Thymus (tissue), 11 donors: ENCODE measurements around the gene TFR2. TPM values are rescaled to one million over a fixed set of nuclear protein-coding genes. Genes with fewer than 3 reads are reported as not detected.
A peak's percentile ranks its signal among the peaks of the same experiment; 100 is the strongest.

ENCODE experiments used
- DNase-seq, 9 donors: peaks; one replicate each; pipeline ENCODE4 v3.0.0-alpha.2; 2013; ENCODE audit warnings: low spot score in 9 of 9, low read depth in 6 of 9, missing footprints in 1 of 9
- H3K27ac ChIP-seq, 2 donors: one replicate each; pipeline ENCODE4 v1.5.1; 2013; ENCODE audit warnings: control low read depth in 1 of 2, low read depth in 1 of 2, low read length in 1 of 2, mild to moderate bottlenecking in 1 of 2, moderate library complexity in 1 of 2
- H3K27me3 ChIP-seq, 2 donors: one replicate each; pipeline ENCODE4 v1.5.1; 2013; ENCODE audit warnings: low read length in 1 of 2; ENCODE audit not compliant: control insufficient read depth in 2 of 2, insufficient read depth in 1 of 2
- H3K36me3 ChIP-seq, 2 donors: one replicate each; pipeline ENCODE4 v1.5.1; 2013; ENCODE audit warnings: low read length in 1 of 2, mild to moderate bottlenecking in 1 of 2, moderate library complexity in 1 of 2; ENCODE audit not compliant: control insufficient read depth in 2 of 2, insufficient read depth in 2 of 2
- H3K4me1 ChIP-seq, 2 donors: one replicate each; pipeline ENCODE4 v1.5.1; 2013; ENCODE audit warnings: low read length in 2 of 2; ENCODE audit not compliant: control insufficient read depth in 2 of 2, insufficient read depth in 2 of 2
- H3K4me3 ChIP-seq, 2 donors: one replicate each; pipeline ENCODE4 v1.5.1; 2013; ENCODE audit warnings: low read length in 2 of 2, control low read depth in 1 of 2, mild to moderate bottlenecking in 1 of 2
- H3K9me3 ChIP-seq, 2 donors: one replicate each; pipeline ENCODE4 v1.5.1; 2013; ENCODE audit warnings: low read length in 1 of 2, mild to moderate bottlenecking in 1 of 2; ENCODE audit not compliant: control insufficient read depth in 2 of 2, insufficient read depth in 1 of 2
- WGBS: extraction: QIAGEN DNeasy Blood & Tissue Kit; methylation state at CpG from one replicate; pipeline ENCODE4 v1.1.7; 2013; 5-methylcytosine and 5-hydroxymethylcytosine counted together
- polyA plus RNA-seq: library from polyadenylated mRNA; stranded (reverse); fragments of 200-250 nt; gene quantifications from one replicate; pipeline ENCODE4 v1.2.3, GENCODE V29; 2013
- total RNA-seq: library from RNA; stranded (reverse); fragments of 120-200 nt; gene quantifications from one replicate; pipeline ENCODE4 v1.2.4, GENCODE V29; 2013
- donor health status: healthy.

The TFR2 gene
- total and polyA plus RNA-seq, 2 donors: 0.80 to 1.0 TPM

GRCh38 chr7:100584683-100585510 lies 56.5 kb downstream of the TFR2 start:
- peaks cover 15 to 44% of the 10 kb centered on the region in 2 donors for H3K4me1 ChIP-seq

GRCh38 chr7:100584054-100584682 lies 57.2 kb downstream of the TFR2 start:
- peak in 2 of 9 donors; percentile 17 to 58 for DNase-seq
- Histone ChIP-seq H3K4me3 (peak overlapping the region; percentile 91 to 99), H3K27ac (peak overlapping the region; percentile 93 to 99)

More at GRCh38 chr7:100584683-100585510, 56.5 kb downstream of the TFR2 start:
- 5% methylated on average over 20 of the region's 20 CpGs for WGBS
- Histone ChIP-seq H3K4me3 (peak overlapping the region; percentile 91 to 99), H3K9me3 (no peaks in the 10 kb centered on the region), H3K27me3 (peaks cover 2 to 16% of the 10 kb centered on the region in 2 donors), H3K27ac (peak overlapping the region; percentile 93 to 99), H3K36me3 (peaks cover 30 to 31% of the 10 kb centered on the region in 2 donors)
- peak in 2 of 9 donors; percentile 24 to 29 for DNase-seq

GRCh38 chr7:100583132-100584053 lies 58.0 kb downstream of the TFR2 start:
- Histone ChIP-seq H3K4me3 (peak overlapping the region; percentile 91 to 99), H3K27me3 (peaks cover 0 to 3% of the 10 kb centered on the region in 2 donors), H3K27ac (peak overlapping the region; percentile 93 to 99), H3K9me3 (no peaks in the 10 kb centered on the region), H3K4me1 (peaks cover 15 to 44% of the 10 kb centered on the region in 2 donors), H3K36me3 (peaks cover 44 to 45% of the 10 kb centered on the region in 2 donors)
- DNase-seq: peak in 5 of 9 donors; percentile 67 to 88 (median 69)
- 7% methylated on average over 23 of the region's 23 CpGs for WGBS

More at GRCh38 chr7:100584054-100584682, 57.2 kb downstream of the TFR2 start:
- Histone ChIP-seq H3K27me3 (peaks cover 0 to 9% of the 10 kb centered on the region in 2 donors), H3K36me3 (peaks cover 36 to 38% of the 10 kb centered on the region in 2 donors), H3K9me3 (no peaks in the 10 kb centered on the region), H3K4me1 (peaks cover 15 to 44% of the 10 kb centered on the region in 2 donors)
- WGBS: 6% methylated on average over 15 of the region's 15 CpGs

- no peaks in the 10 kb centered on the region for H3K27me3 ChIP-seq
- DNase-seq: no peak
- H3K27ac ChIP-seq: peak overlapping the region; percentile 93 to 99
- H3K9me3 ChIP-seq: no peaks in the 10 kb centered on the region
- peak overlapping the region; percentile 91 to 99 for H3K4me3 ChIP-seq
- WGBS: 71% methylated on average over 11 of the region's 11 CpGs
- peaks cover 51 to 53% of the 10 kb centered on the region in 2 donors for H3K36me3 ChIP-seq
- peaks cover 15 to 44% of the 10 kb centered on the region in 2 donors for H3K4me1 ChIP-seq
Measured at GRCh38 chr7:100582650-100583049, 58.7 kb downstream of the TFR2 start.

GRCh38 chr7:100582041-100582579 lies 59.2 kb downstream of the TFR2 start:
- Histone ChIP-seq H3K36me3 (peaks cover 57 to 58% of the 10 kb centered on the region in 2 donors), H3K4me3 (no peak overlapping the region), H3K27ac (peak overlapping the region; percentile 93 to 99), H3K27me3 (no peaks in the 10 kb centered on the region), H3K4me1 (peaks cover 15 to 41% of the 10 kb centered on the region in 2 donors), H3K9me3 (no peaks in the 10 kb centered on the region)
- WGBS: 91% methylated on average over 20 of the region's 20 CpGs
- DNase-seq: no peak

- Histone ChIP-seq H3K4me1 (peaks cover 15 to 36% of the 10 kb centered on the region in 2 donors), H3K27me3 (no peaks in the 10 kb centered on the region), H3K27ac (no peak overlapping the region), H3K36me3 (peaks cover 71 to 72% of the 10 kb centered on the region in 2 donors), H3K9me3 (no peaks in the 10 kb centered on the region), H3K4me3 (no peak overlapping the region)
- no peak for DNase-seq
- WGBS: 97% methylated on average over 11 of the region's 11 CpGs
Measured at GRCh38 chr7:100580466-100581283, 60.7 kb downstream of the TFR2 start.

GRCh38 chr7:100578246-100579183 lies 62.8 kb downstream of the TFR2 start:
- H3K27ac ChIP-seq: no peak overlapping the region
- H3K9me3 ChIP-seq: no peaks in the 10 kb centered on the region
- no peak overlapping the region for H3K4me3 ChIP-seq
- peaks cover 90 to 94% of the 10 kb centered on the region in 2 donors for H3K36me3 ChIP-seq
- no peaks in the 10 kb centered on the region for H3K27me3 ChIP-seq
- WGBS: 98% methylated on average over 28 of the region's 28 CpGs
- DNase-seq: no peak
- H3K4me1 ChIP-seq: peaks cover 12 to 17% of the 10 kb centered on the region in 2 donors
